H9 (cell line): ENCODE measurements around the gene NSRP1. TPM values are rescaled to one million over a fixed set of nuclear protein-coding genes. Genes with fewer than 3 reads are reported as not detected.

Experiments
- DNase-seq: peaks from one replicate; pipeline ENCODE4 v3.0.0-alpha.2; 2017
- H2AFZ ChIP-seq: one replicate; pipeline ENCODE4 v1.6.1; 2013; ENCODE audit warnings: mild to moderate bottlenecking, low read length, control low read depth, moderate library complexity
- H2AK5ac ChIP-seq: 2 replicates; pipeline ENCODE4 v1.6.1; 2013; ENCODE audit warnings: low read length, control low read depth, mixed read lengths; ENCODE audit not compliant: insufficient read length
- H2BK120ac ChIP-seq: one replicate; pipeline ENCODE4 v1.6.1; 2013; ENCODE audit warnings: low read depth, mild to moderate bottlenecking, low read length, control low read depth, inconsistent platforms; ENCODE audit not compliant: poor library complexity, severe bottlenecking
- H2BK12ac ChIP-seq: 2 replicates; pipeline ENCODE4 v1.6.1; 2013; ENCODE audit warnings: low read length, control low read depth, mixed read lengths, low read depth; ENCODE audit not compliant: insufficient read length
- H2BK15ac ChIP-seq: 2 replicates; pipeline ENCODE4 v1.6.1; 2013; ENCODE audit warnings: low read depth, low read length, control low read depth
- H2BK20ac ChIP-seq: one replicate; pipeline ENCODE4 v1.6.1; 2013; ENCODE audit warnings: low read depth, mild to moderate bottlenecking, low read length, control low read depth, inconsistent platforms; ENCODE audit not compliant: poor library complexity, severe bottlenecking
- H2BK5ac ChIP-seq: 2 replicates; pipeline ENCODE4 v1.6.1; 2013; ENCODE audit warnings: low read length, control low read depth, mixed read lengths; ENCODE audit not compliant: insufficient read length
- H3K14ac ChIP-seq: 2 replicates; pipeline ENCODE4 v1.6.1; 2013; ENCODE audit warnings: low read length, control low read depth; ENCODE audit not compliant: insufficient read depth
- H3K18ac ChIP-seq: 2 replicates; pipeline ENCODE4 v1.6.1; 2013; ENCODE audit warnings: low read depth, mild to moderate bottlenecking, mixed read lengths, low read length, control low read depth; ENCODE audit not compliant: insufficient read length
- H3K23ac ChIP-seq: 2 replicates; pipeline ENCODE4 v1.6.1; 2013; ENCODE audit warnings: low read length, control low read depth, mixed read lengths, low read depth; ENCODE audit not compliant: insufficient read length
- H3K23me2 ChIP-seq: 2 replicates; pipeline ENCODE4 v1.6.1; 2013; ENCODE audit warnings: low read depth, mild to moderate bottlenecking, mixed read lengths, low read length, control low read depth; ENCODE audit not compliant: insufficient read length, poor library complexity, severe bottlenecking
- H3K27ac ChIP-seq: 2 replicates; pipeline ENCODE4 v1.5.1; 2013; ENCODE audit warnings: low read length, control low read depth, mixed read lengths, low read depth; ENCODE audit not compliant: insufficient read length
- H3K27me3 ChIP-seq: 2 replicates; pipeline ENCODE4 v1.6.1; 2013; ENCODE audit warnings: low read length, control low read depth, inconsistent platforms; ENCODE audit not compliant: insufficient read depth
- H3K4ac ChIP-seq: 2 replicates; pipeline ENCODE4 v1.6.1; 2013; ENCODE audit warnings: low read depth, mild to moderate bottlenecking, control low read depth, inconsistent platforms, low read length, moderate library complexity
- H3K4me1 ChIP-seq: 2 replicates; pipeline ENCODE4 v1.6.1; 2013; ENCODE audit warnings: low read length, control low read depth, inconsistent platforms; ENCODE audit not compliant: insufficient read depth
- H3K4me2 ChIP-seq: 2 replicates; pipeline ENCODE4 v1.6.1; 2013; ENCODE audit warnings: low read length, control low read depth, mixed read lengths; ENCODE audit not compliant: insufficient read length, insufficient read depth
- H3K56ac ChIP-seq: 2 replicates; pipeline ENCODE4 v1.6.1; 2013; ENCODE audit warnings: low read depth, mild to moderate bottlenecking, mixed read lengths, low read length, control low read depth; ENCODE audit not compliant: insufficient read length
- H3K79me1 ChIP-seq: 2 replicates; pipeline ENCODE4 v1.6.1; 2013; ENCODE audit warnings: low read depth, mild to moderate bottlenecking, moderate library complexity, low read length, control low read depth, inconsistent platforms; ENCODE audit not compliant: insufficient read depth, poor library complexity, severe bottlenecking
- H3K79me2 ChIP-seq: 2 replicates; pipeline ENCODE4 v1.6.1; 2013; ENCODE audit warnings: low read length, control low read depth, inconsistent platforms; ENCODE audit not compliant: insufficient read depth
- H3K9ac ChIP-seq: 2 replicates; pipeline ENCODE4 v1.6.1; 2013; ENCODE audit warnings: low read length, control low read depth, mixed read lengths; ENCODE audit not compliant: insufficient read length; ENCODE audit errors: extremely low read depth
- H3K9me3 ChIP-seq: one replicate; pipeline ENCODE4 v1.6.1; 2013; ENCODE audit warnings: low read depth, low read length, inconsistent platforms; ENCODE audit not compliant: control insufficient read depth
- H3T11ph ChIP-seq: one replicate; pipeline ENCODE4 v1.6.1; 2013; ENCODE audit warnings: mild to moderate bottlenecking, low read length, control low read depth, inconsistent platforms
- H4K20me1 ChIP-seq: one replicate; pipeline ENCODE4 v1.6.1; 2013; ENCODE audit not compliant: control insufficient read depth, insufficient read length, insufficient read depth
- H4K5ac ChIP-seq: 2 replicates; pipeline ENCODE4 v1.6.1; 2013; ENCODE audit warnings: low read depth, mild to moderate bottlenecking, mixed read lengths, low read length, control low read depth; ENCODE audit not compliant: insufficient read length
- H4K8ac ChIP-seq: replicated peaks from 2 replicates; pipeline ENCODE4 v1.6.1; 2013; ENCODE audit warnings: low read length, control low read depth, mixed read lengths, low read depth; ENCODE audit not compliant: insufficient read length
- H4K91ac ChIP-seq: 2 replicates; pipeline ENCODE4 v1.6.1; 2013; ENCODE audit warnings: low read depth, mild to moderate bottlenecking, moderate library complexity, mixed read lengths, low read length, control low read depth; ENCODE audit not compliant: insufficient read length
- H3K27ac Mint-ChIP-seq, 3 experiments: 2 replicates in 2 of 3; 3 replicates in 1 of 3; pipeline ENCODE4 v1.8.0; 2020 to 2021; ENCODE audit warnings: mixed read lengths in 3 of 3, mild to moderate bottlenecking in 1 of 3, moderate library complexity in 1 of 3
- H3K27me3 Mint-ChIP-seq: 2 replicates; pipeline ENCODE4 v1.8.0; 2021; ENCODE audit warnings: low read depth, mild to moderate bottlenecking, moderate library complexity, mixed read lengths
- H3K36me3 Mint-ChIP-seq, 3 experiments: 2 replicates in 2 of 3; 3 replicates in 1 of 3; pipeline ENCODE4 v1.8.0; 2020 to 2021; ENCODE audit warnings: low read depth in 3 of 3, mixed read lengths in 3 of 3; ENCODE audit not compliant: insufficient read depth in 1 of 3
- H3K4me1 Mint-ChIP-seq, 2 experiments: 2 replicates each; pipeline ENCODE4 v1.8.0; 2020; ENCODE audit warnings: mixed read lengths in 2 of 2
- H3K4me3 Mint-ChIP-seq, 2 experiments: 2 replicates in 1 of 2; 3 replicates in 1 of 2; pipeline ENCODE4 v1.8.0; 2020 to 2021; ENCODE audit warnings: mild to moderate bottlenecking in 2 of 2, mixed read lengths in 2 of 2, moderate library complexity in 1 of 2
- H3K9me3 Mint-ChIP-seq, 2 experiments: 2 replicates in 1 of 2; 3 replicates in 1 of 2; pipeline ENCODE4 v1.8.0; 2020; ENCODE audit warnings: mild to moderate bottlenecking in 2 of 2, mixed read lengths in 2 of 2, moderate library complexity in 1 of 2
- WGBS: extraction: QIAGEN DNeasy Blood & Tissue Kit; methylation state at CpG from one replicate; pipeline ENCODE4 v1.1.7; 2013; ENCODE audit warnings: missing lambda C conversion rate, low lambda C conversion rate, mixed read lengths; ENCODE audit not compliant: insufficient read length; ENCODE audit errors: extremely low coverage; 5-methylcytosine and 5-hydroxymethylcytosine counted together
- total RNA-seq: library from RNA; stranded (reverse); gene quantifications from 2 replicates; pipeline ENCODE4 v1.2.1, GENCODE V29; 2021
- TF ChIP-seq, protein P1 (sequence below): fragments of 200-600 bp; sonication (generic); conservative IDR thresholded peaks from 3 replicates; pipeline ENCODE4 v1.8.0; 2021; ENCODE audit warnings: antibody characterized with exemption, mild to moderate bottlenecking

Gene NSRP1
- total RNA-seq, 1 experiment from 2014 or later: 33.3 TPM

DNA sequence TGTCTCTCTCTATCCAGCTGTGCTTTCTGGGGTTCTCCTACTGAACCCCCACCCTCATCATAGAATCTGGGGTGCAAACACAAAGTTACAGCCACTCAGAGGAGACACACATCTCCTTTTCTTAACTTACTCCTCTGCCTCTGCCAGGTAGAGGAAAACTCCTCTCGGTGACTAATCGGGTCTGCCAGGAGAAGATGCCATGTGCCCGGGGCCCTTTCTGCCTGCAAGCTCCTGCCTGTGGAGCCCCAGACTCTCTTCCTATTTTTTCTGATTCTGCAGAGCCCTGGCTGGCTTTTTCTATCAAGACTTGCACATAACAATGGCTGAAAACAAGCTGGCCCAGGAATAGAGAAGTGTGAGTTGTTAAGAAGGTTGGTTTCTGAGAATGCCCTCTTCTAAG is 108.5 kb downstream of the NSRP1 start:
- no peaks in the 10 kb centered on the region for H3K79me1 ChIP-seq
- H2AFZ ChIP-seq: no peak overlapping the region
- H3K23ac ChIP-seq: no peak overlapping the region
- no peak overlapping the region for H3K18ac ChIP-seq
- H3K4me2 ChIP-seq: no peak overlapping the region
- no peak overlapping the region for H3K9ac ChIP-seq
- no peak overlapping the region for H2BK5ac ChIP-seq
- H3K56ac ChIP-seq: no peak overlapping the region
- no peak overlapping the region for H4K5ac ChIP-seq
- WGBS: no CpG with 5 or more reads among the region's 3 CpGs
- no peak overlapping the region for H2BK20ac ChIP-seq
- H2BK15ac ChIP-seq: no peak overlapping the region
- no peak overlapping the region for H2BK120ac ChIP-seq
- no peak overlapping the region for H4K8ac ChIP-seq
- no peak overlapping the region for H3K4ac ChIP-seq
- no peaks in the 10 kb centered on the region for H4K20me1 ChIP-seq
- Mint-ChIP-seq H3K27me3 (peaks cover 17% of the 10 kb centered on the region), H3K36me3 (no peaks in the 10 kb centered on the region; a peak in 1 of 7 replicates), H3K27ac (no peak overlapping the region), H3K4me3 (no peak overlapping the region), H3K4me1 (peaks cover 16 to 20% of the 10 kb centered on the region in 2 experiments), H3K9me3 (no peaks in the 10 kb centered on the region)
- no peak for DNase-seq
- no peaks in the 10 kb centered on the region for H3K27me3 ChIP-seq
- no peak overlapping the region for H4K91ac ChIP-seq
- no peak overlapping the region for H2BK12ac ChIP-seq
- no peak overlapping the region for H3K27ac ChIP-seq
- H2AK5ac ChIP-seq: no peak overlapping the region
- H3K14ac ChIP-seq: no peak overlapping the region
- no peaks in the 10 kb centered on the region for H3K9me3 ChIP-seq
- H3K4me1 ChIP-seq: no peaks in the 10 kb centered on the region
- H3K79me2 ChIP-seq: no peaks in the 10 kb centered on the region
- H3K23me2 ChIP-seq: peaks cover 4% of the 10 kb centered on the region
- no peak overlapping the region for H3T11ph ChIP-seq
- TF ChIP-seq, protein P1, sequence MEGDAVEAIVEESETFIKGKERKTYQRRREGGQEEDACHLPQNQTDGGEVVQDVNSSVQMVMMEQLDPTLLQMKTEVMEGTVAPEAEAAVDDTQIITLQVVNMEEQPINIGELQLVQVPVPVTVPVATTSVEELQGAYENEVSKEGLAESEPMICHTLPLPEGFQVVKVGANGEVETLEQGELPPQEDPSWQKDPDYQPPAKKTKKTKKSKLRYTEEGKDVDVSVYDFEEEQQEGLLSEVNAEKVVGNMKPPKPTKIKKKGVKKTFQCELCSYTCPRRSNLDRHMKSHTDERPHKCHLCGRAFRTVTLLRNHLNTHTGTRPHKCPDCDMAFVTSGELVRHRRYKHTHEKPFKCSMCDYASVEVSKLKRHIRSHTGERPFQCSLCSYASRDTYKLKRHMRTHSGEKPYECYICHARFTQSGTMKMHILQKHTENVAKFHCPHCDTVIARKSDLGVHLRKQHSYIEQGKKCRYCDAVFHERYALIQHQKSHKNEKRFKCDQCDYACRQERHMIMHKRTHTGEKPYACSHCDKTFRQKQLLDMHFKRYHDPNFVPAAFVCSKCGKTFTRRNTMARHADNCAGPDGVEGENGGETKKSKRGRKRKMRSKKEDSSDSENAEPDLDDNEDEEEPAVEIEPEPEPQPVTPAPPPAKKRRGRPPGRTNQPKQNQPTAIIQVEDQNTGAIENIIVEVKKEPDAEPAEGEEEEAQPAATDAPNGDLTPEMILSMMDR: no peak
